GM10248 (cell line): ENCODE data around the gene NUAK2.

Experiments
- CTCF ChIA-PET: fragments of 300-600 bp; sonication (Branson Sonifier 250); formaldehyde crosslinking; extraction: SDS; loops from one replicate; lab custom pipeline; 2021; ENCODE audit warnings: antibody characterized with exemption; lab: Yijun Ruan, JAX
- POLR2A ChIA-PET: fragments of 350-650 bp; sonication (Branson Sonifier 250); formaldehyde crosslinking; extraction: SDS; loops from one replicate; lab custom pipeline; 2020; ENCODE audit warnings: antibody characterized with exemption; lab: Yijun Ruan, JAX
- DNase-seq: peaks from one replicate; pipeline ENCODE4 v3.0.0; 2012; ENCODE audit errors: extremely low spot score
- TF ChIP-seq, protein P1 (sequence below): IDR thresholded peaks from 2 replicates; pipeline ENCODE4 v1.5.1; 2012; ENCODE audit warnings: mild to moderate bottlenecking, low read depth; ENCODE audit errors: extremely low read depth, missing control alignments, control extremely low read depth

Gene NUAK2

DNA sequence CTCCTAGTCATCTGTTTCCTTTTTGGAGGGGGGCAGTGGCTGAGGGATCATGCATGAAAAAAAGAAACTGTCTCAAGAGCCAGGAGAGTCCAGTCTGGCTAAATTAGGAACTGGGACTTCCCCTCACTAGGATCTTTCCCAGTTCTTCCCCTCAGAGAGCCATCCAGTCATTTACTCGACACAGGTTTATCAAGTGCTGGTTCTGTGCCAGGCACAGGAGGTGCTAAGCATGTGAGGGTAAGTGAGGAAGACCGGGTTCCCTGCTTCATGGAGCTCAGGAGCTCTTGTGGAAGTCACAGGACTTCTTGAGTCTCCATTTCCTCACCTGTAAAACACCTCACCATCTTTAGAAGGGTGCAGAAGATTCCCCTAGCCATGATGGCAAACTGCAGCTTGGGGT, 8.6 kb upstream of the NUAK2 start:
- TF ChIP-seq, protein P1, sequence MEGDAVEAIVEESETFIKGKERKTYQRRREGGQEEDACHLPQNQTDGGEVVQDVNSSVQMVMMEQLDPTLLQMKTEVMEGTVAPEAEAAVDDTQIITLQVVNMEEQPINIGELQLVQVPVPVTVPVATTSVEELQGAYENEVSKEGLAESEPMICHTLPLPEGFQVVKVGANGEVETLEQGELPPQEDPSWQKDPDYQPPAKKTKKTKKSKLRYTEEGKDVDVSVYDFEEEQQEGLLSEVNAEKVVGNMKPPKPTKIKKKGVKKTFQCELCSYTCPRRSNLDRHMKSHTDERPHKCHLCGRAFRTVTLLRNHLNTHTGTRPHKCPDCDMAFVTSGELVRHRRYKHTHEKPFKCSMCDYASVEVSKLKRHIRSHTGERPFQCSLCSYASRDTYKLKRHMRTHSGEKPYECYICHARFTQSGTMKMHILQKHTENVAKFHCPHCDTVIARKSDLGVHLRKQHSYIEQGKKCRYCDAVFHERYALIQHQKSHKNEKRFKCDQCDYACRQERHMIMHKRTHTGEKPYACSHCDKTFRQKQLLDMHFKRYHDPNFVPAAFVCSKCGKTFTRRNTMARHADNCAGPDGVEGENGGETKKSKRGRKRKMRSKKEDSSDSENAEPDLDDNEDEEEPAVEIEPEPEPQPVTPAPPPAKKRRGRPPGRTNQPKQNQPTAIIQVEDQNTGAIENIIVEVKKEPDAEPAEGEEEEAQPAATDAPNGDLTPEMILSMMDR: no peak
- DNase-seq: no peak
- ChIA-PET CTCF (interaction anchor here (1.3 to 41.3 kb wide), 3 partner anchors 9 to 194 kb away, joined by 4 to 1591 read pairs (median 8); no protein-coding TSS in a partner anchor), POLR2A (no interaction called here)

DNA sequence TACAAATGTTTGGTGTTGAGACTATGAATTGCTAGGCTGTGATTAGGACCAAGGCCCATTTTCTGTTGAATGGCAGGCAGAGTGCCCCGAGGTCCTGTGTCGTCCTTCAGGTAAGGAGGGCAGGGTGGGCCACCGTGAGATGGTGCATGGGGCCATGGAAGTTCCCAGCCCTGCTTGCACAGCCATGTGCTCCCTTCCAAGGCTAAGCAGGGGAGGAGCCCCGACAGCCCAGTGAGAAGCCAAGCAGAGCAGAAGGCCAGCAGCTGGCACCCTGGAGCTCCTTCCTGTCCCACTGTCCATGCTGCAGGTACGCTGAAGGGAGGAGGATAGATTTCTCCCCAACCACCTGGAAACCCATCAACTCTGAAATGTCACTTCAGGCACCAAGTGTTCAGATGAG, 8.2 kb upstream of the NUAK2 start:
- TF ChIP-seq, protein P1: no peak
- POLR2A ChIA-PET: no interaction called here
- DNase-seq: no peak
- CTCF ChIA-PET: interaction anchor here (1.3 to 41.3 kb wide), 4 partner anchors 10 to 195 kb away, joined by 4 to 1591 read pairs (median 8); no protein-coding TSS in a partner anchor

DNA sequence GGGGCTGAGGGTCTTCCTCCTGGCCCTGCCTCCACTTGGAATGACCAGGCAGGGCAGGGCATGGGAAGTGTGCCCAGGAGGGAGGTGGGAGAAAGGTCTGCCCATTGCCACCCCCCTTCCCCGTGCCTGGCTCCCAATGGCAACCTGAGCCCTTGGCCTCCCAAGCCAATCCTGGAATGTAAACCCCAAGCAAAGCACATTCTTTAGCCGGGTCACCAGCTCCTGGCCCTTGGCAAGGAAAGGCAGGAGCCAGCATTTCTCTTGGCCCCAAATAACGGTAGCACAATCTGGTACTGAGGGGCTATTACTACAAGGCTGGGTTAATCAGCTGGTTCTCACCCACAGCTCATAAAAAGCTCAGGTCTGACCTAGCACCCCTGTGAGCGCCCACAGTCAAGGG, 6.9 kb upstream of the NUAK2 start:
- CTCF ChIA-PET: interaction anchor here (0.9 to 41.3 kb wide), 4 partner anchors 26 to 196 kb away, joined by 3 to 1591 read pairs (median 8); no protein-coding TSS in a partner anchor
- DNase-seq: no peak
- POLR2A ChIA-PET: interaction anchor here (0.6 kb wide), 1 partner anchor 31 kb away, joined by 4 read pairs; no protein-coding TSS in a partner anchor
- TF ChIP-seq, protein P1: no peak

DNA sequence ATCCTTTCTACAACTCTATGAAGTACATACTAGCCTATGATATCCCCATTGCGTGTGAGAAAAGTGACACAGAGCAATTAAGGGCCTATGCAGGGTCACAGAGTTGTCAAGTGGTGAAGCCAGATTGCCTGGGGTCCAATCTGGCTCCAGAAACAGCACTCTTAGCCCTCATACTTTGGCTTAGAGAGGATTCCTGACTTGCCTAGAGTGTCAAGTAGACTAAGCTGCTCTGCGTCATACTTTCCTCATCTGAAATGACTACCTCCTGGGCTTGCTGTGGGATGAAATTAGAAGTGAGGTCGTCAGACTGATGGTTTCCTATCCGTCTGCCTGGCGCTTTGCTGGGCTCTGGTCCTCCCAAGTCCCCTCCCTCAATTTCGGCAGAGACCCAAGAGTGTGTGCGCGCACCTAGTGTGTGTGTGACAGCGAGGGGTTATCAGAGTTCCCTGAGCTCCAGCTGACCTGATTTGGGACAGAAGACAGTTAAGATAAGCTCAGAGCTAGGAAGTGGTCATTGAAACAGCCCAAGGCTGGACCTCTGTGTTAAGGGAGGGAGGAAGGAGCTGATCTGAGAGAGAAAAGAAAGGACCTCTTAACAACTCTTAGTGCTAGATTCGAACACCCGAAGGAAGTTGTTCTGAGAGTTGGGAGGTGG, 5.4 kb upstream of the NUAK2 start:
- ChIA-PET POLR2A (no interaction called here), CTCF (interaction anchor here (0.7 to 41.3 kb wide), 5 partner anchors 10 to 57 kb away, joined by 3 to 1591 read pairs (median 83); no protein-coding TSS in a partner anchor)
- DNase-seq: no peak
- TF ChIP-seq, protein P1: no peak

DNA sequence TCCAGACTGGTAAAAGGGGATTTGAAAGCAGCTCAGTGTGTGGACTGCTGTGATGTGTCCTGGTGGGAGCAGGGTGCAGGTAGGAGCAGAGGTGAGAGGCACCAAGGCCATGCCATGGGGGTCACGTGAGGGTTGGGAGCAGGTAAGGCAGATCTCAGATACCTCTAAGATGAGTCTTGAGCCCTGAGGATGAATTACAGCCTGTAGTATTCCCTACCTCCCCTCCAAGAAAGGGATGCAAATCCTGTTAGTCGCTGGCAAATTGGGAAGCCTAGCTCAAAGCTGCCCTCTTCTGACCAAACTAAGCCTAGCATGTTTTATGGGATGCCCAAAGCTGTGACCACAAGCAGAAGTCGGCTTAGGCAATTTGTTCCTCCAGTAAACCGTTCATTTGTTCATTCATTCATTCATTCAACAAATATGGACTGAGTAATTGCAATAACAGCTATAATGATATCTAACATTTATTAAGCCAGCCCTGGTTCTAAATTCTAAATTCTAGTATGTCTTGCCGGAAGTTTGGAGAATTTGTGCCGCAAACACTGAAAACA, 3.9 kb upstream of the NUAK2 start:
- peak; percentile 63 for DNase-seq
- POLR2A ChIA-PET: interaction anchor here (1.7 kb wide), 1 partner anchor 52 kb away, joined by 4 read pairs; no protein-coding TSS in a partner anchor
- CTCF ChIA-PET: interaction anchor here (0.7 to 41.3 kb wide), 39 partner anchors 8 to 349 kb away, joined by 3 to 1591 read pairs (median 5); partner anchors contain the start of gene TMCC2
- TF ChIP-seq, protein P1: peak; percentile 73

DNA sequence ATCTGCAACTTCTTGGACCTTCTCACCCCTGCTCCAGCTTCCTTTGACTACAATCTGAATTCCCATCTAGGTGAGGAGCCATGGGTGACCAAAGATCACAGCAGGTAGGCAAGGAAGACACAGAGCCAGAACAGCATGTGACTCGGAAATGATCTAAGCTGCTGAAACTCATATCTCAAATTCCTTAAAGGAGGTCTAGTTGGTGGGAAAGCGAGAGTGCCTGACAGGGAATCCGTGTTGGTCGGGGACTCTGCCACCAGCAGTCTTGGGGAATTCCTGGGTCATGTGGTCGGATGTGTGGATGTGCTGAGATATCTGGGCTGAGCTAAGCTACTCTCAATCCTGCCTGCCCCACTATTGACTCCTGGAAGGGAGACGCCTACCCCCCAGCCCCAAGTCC, 3.2 kb upstream of the NUAK2 start:
- ChIA-PET CTCF (interaction anchor here (0.7 to 41.3 kb wide), 35 partner anchors 8 to 348 kb away, joined by 3 to 1591 read pairs (median 5); partner anchors contain the start of gene TMCC2), POLR2A (interaction anchor here (1.7 kb wide), 1 partner anchor 51 kb away, joined by 4 read pairs; no protein-coding TSS in a partner anchor)
- TF ChIP-seq, protein P1: no peak

More for the DNA sequence above, 3.2 kb upstream of the NUAK2 start:
- DNase-seq: no peak
